SIG-M5 treated with dmso at 0.1 percent for 504 hours (cell line): ENCODE results near the gene PAIP1.
"Not testable (repeated sequence)": the region's sequence is repeated elsewhere in the genome, so short reads cannot be mapped to it uniquely, and the experiment has no call there.

Experiments used
- DNase-seq: peaks from one replicate; lab custom pipeline; 2025; ENCODE audit not compliant: unreplicated experiment; lab: John Stamatoyannopoulos, UW

PAIP1 gene

GRCh38 chr5:43530648-43531047 is 26.2 kb downstream of the PAIP1 start:
- no peak for DNase-seq

- DNase-seq = no peak
These were observed 33.2 kb downstream of the PAIP1 start for GRCh38 chr5:43523662-43524072.

- DNase-seq = no peak
These were observed 36.3 kb downstream of the PAIP1 start for GRCh38 chr5:43520615-43521014.

GRCh38 chr5:43515678-43516048 is 41.2 kb downstream of the PAIP1 start:
- no peak for DNase-seq

- DNase-seq = peak; percentile 97
These were observed 41.8 kb downstream of the PAIP1 start, which contains the start of gene C5orf34 for GRCh38 chr5:43514816-43515677. C5orf34 (minus strand) TSS chr5:43515148; CDS start chr5:43509339, 5,809 bp downstream.

GRCh38 chr5:43514471-43514815 is 42.4 kb downstream of the PAIP1 start:
- peak; percentile 53 for DNase-seq

- no peak for DNase-seq
These were observed 42.9 kb downstream of the PAIP1 start for GRCh38 chr5:43514025-43514424.

GRCh38 chr5:43511062-43511461 is 45.8 kb downstream of the PAIP1 start:
- DNase-seq = not testable (repeated sequence)

GRCh38 chr5:43498581-43498980 is 58.3 kb downstream of the PAIP1 start:
- no peak for DNase-seq

GRCh38 chr5:43497311-43498104 is 59.4 kb downstream of the PAIP1 start:
- DNase-seq = no peak

- no peak for DNase-seq
These were observed 65.6 kb downstream of the PAIP1 start for GRCh38 chr5:43491326-43491725.

- DNase-seq = no peak
These were observed 70.5 kb downstream of the PAIP1 start for GRCh38 chr5:43486353-43486752.

- DNase-seq = peak; percentile 95
These were observed 71.5 kb downstream of the PAIP1 start for GRCh38 chr5:43485406-43485805.

GRCh38 chr5:43484106-43484849 is 72.6 kb downstream of the PAIP1 start:
- peak; percentile 85 for DNase-seq

GRCh38 chr5:43483298-43484105 is 73.4 kb downstream of the PAIP1 start, which contains the start of gene TMEM267:
TMEM267 (minus strand) TSS chr5:43483865; CDS start chr5:43453969, 29,896 bp downstream.
- peak; percentile 92 for DNase-seq

- peak; percentile 7 for DNase-seq
These were observed 74.2 kb downstream of the PAIP1 start for GRCh38 chr5:43482490-43483297.
